Liver (tissue), 3 donors: Measurements from ENCODE around the gene WSCD2.

Experiments used
- HNF4A ChIP-seq, 2 donors: conservative IDR thresholded peaks; 2 replicates each; pipeline ENCODE4 v1.6.1; 2016; ENCODE audit warnings: antibody characterized with exemption in 2 of 2, mild to moderate bottlenecking in 2 of 2
- JUND ChIP-seq, 2 donors: IDR thresholded peaks; 2 replicates each; pipeline ENCODE4 v1.6.1; 2016; ENCODE audit warnings: antibody characterized with exemption in 2 of 2
- TAF1 ChIP-seq: conservative IDR thresholded peaks from 2 replicates; pipeline ENCODE4 v1.6.1; 2016; ENCODE audit warnings: antibody characterized with exemption, mild to moderate bottlenecking
- YY1 ChIP-seq: IDR thresholded peaks from 2 replicates; pipeline ENCODE4 v1.6.1; 2016; ENCODE audit warnings: antibody characterized with exemption, mild to moderate bottlenecking
- TF ChIP-seq, protein P1 (sequence below): fragments of 150-350 bp; IDR thresholded peaks from 2 replicates; pipeline ENCODE4 v1.5.1; 2017; ENCODE audit warnings: improper control_type of control experiment, low read depth, low read length; ENCODE audit not compliant: missing input control
- TF ChIP-seq, protein P2 (sequence below): IDR thresholded peaks from 2 replicates; pipeline ENCODE4 v1.6.1; 2016; ENCODE audit warnings: antibody characterized with exemption, mild to moderate bottlenecking
- TF ChIP-seq, protein P3 (sequence below): IDR thresholded peaks from 2 replicates; pipeline ENCODE4 v1.6.1; 2016; ENCODE audit warnings: antibody characterized with exemption
- TF ChIP-seq, protein P4 (sequence below): IDR thresholded peaks from 2 replicates; pipeline ENCODE4 v1.6.1; 2016; ENCODE audit warnings: antibody characterized with exemption
- donor health status: healthy.
- donor health status: healthy.

DNA sequence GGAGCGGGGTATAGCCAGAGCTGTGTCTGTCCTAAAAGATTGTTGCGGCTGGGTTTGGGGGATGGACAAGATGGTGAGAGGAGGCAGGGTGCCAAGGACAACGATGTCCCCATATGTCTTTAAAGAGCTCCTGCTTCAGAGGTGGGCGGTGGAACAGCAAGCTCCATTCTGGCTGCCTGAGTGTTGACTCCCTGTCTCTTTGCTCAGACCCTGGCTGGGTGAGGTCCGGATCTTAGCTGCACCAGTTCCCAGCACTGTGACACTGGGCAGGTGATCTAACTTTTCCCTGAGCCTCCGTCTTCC is 8.3 kb upstream of the WSCD2 start:
- TF ChIP-seq, protein P1, sequence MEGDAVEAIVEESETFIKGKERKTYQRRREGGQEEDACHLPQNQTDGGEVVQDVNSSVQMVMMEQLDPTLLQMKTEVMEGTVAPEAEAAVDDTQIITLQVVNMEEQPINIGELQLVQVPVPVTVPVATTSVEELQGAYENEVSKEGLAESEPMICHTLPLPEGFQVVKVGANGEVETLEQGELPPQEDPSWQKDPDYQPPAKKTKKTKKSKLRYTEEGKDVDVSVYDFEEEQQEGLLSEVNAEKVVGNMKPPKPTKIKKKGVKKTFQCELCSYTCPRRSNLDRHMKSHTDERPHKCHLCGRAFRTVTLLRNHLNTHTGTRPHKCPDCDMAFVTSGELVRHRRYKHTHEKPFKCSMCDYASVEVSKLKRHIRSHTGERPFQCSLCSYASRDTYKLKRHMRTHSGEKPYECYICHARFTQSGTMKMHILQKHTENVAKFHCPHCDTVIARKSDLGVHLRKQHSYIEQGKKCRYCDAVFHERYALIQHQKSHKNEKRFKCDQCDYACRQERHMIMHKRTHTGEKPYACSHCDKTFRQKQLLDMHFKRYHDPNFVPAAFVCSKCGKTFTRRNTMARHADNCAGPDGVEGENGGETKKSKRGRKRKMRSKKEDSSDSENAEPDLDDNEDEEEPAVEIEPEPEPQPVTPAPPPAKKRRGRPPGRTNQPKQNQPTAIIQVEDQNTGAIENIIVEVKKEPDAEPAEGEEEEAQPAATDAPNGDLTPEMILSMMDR = no peak
- TF ChIP-seq, protein P2, sequence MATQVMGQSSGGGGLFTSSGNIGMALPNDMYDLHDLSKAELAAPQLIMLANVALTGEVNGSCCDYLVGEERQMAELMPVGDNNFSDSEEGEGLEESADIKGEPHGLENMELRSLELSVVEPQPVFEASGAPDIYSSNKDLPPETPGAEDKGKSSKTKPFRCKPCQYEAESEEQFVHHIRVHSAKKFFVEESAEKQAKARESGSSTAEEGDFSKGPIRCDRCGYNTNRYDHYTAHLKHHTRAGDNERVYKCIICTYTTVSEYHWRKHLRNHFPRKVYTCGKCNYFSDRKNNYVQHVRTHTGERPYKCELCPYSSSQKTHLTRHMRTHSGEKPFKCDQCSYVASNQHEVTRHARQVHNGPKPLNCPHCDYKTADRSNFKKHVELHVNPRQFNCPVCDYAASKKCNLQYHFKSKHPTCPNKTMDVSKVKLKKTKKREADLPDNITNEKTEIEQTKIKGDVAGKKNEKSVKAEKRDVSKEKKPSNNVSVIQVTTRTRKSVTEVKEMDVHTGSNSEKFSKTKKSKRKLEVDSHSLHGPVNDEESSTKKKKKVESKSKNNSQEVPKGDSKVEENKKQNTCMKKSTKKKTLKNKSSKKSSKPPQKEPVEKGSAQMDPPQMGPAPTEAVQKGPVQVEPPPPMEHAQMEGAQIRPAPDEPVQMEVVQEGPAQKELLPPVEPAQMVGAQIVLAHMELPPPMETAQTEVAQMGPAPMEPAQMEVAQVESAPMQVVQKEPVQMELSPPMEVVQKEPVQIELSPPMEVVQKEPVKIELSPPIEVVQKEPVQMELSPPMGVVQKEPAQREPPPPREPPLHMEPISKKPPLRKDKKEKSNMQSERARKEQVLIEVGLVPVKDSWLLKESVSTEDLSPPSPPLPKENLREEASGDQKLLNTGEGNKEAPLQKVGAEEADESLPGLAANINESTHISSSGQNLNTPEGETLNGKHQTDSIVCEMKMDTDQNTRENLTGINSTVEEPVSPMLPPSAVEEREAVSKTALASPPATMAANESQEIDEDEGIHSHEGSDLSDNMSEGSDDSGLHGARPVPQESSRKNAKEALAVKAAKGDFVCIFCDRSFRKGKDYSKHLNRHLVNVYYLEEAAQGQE = no peak
- TF ChIP-seq JUND (IDR thresholded peaks at IDR 0.05) (no peak), TAF1 (no peak), HNF4A (conservative IDR thresholded peaks at IDR 0.05) (no peak), YY1 (no peak)
- TF ChIP-seq, protein P3, sequence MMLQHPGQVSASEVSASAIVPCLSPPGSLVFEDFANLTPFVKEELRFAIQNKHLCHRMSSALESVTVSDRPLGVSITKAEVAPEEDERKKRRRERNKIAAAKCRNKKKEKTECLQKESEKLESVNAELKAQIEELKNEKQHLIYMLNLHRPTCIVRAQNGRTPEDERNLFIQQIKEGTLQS = no peak
- TF ChIP-seq, protein P4, sequence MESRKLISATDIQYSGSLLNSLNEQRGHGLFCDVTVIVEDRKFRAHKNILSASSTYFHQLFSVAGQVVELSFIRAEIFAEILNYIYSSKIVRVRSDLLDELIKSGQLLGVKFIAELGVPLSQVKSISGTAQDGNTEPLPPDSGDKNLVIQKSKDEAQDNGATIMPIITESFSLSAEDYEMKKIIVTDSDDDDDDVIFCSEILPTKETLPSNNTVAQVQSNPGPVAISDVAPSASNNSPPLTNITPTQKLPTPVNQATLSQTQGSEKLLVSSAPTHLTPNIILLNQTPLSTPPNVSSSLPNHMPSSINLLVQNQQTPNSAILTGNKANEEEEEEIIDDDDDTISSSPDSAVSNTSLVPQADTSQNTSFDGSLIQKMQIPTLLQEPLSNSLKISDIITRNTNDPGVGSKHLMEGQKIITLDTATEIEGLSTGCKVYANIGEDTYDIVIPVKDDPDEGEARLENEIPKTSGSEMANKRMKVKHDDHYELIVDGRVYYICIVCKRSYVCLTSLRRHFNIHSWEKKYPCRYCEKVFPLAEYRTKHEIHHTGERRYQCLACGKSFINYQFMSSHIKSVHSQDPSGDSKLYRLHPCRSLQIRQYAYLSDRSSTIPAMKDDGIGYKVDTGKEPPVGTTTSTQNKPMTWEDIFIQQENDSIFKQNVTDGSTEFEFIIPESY = no peak
